OCI-LY7 (cell line): ENCODE measurements around the gene GPR3. TPM values are rescaled to one million over a fixed set of nuclear protein-coding genes. Genes with fewer than 3 reads are reported as not detected.

Experiments
- BruUV-seq: library from RNA; stranded (reverse); fragments of 400-500 nt; replicated peaks from 2 replicates; lab custom pipeline; 2021; lab: Mats Ljungman, UMichigan
- CTCF ChIA-PET: fragments of 300-600 bp; sonication (Branson Sonifier 250); formaldehyde crosslinking; loops from one replicate; lab custom pipeline; 2022; ENCODE audit warnings: antibody characterized with exemption; ENCODE audit not compliant: unreplicated experiment; lab: Charles Lee
- POLR2A ChIA-PET: fragments of 300-600 bp; sonication (Branson Sonifier 250); formaldehyde crosslinking; loops from one replicate; lab custom pipeline; 2022; ENCODE audit warnings: antibody characterized with exemption; lab: Charles Lee
- DNase-seq: peaks from one replicate; pipeline ENCODE4 v3.0.0-alpha.2; 2015; ENCODE audit warnings: low spot score
- H2AFZ ChIP-seq: fragments of 200-600 bp; sonication (generic), shearing (Covaris generic); 2 replicates; pipeline ENCODE4 v1.6.1; 2014; ENCODE audit warnings: mild to moderate bottlenecking, antibody characterized with exemption, low read length, moderate library complexity
- H3K27ac ChIP-seq: fragments of 200-600 bp; sonication (generic); 2 replicates; pipeline ENCODE4 v1.5.1; 2014; ENCODE audit warnings: mixed run types, low read depth, mild to moderate bottlenecking, moderate library complexity, low read length, inconsistent platforms; ENCODE audit not compliant: poor library complexity, severe bottlenecking
- H3K36me3 ChIP-seq: fragments of 200-600 bp; sonication (generic); 2 replicates; pipeline ENCODE4 v1.6.1; 2014; ENCODE audit warnings: mild to moderate bottlenecking, antibody characterized with exemption, low read length, moderate library complexity, mixed read lengths; ENCODE audit not compliant: insufficient read depth
- H3K4me1 ChIP-seq: fragments of 200-600 bp; sonication (generic); 2 replicates; pipeline ENCODE4 v1.5.1; 2014; ENCODE audit warnings: mild to moderate bottlenecking, low read length; ENCODE audit not compliant: insufficient read depth, poor library complexity, severe bottlenecking
- H3K4me2 ChIP-seq: fragments of 200-600 bp; sonication (generic); 2 replicates; pipeline ENCODE4 v1.6.1; 2014; ENCODE audit warnings: mild to moderate bottlenecking, low read length
- H3K4me3 ChIP-seq: fragments of 200-600 bp; sonication (generic); 2 replicates; pipeline ENCODE4 v1.5.1; 2014; ENCODE audit warnings: mild to moderate bottlenecking, low read depth, low read length; ENCODE audit not compliant: poor library complexity, severe bottlenecking
- H3K79me2 ChIP-seq: fragments of 200-600 bp; sonication (generic); 2 replicates; pipeline ENCODE4 v1.6.1; 2016; ENCODE audit warnings: low read depth, mild to moderate bottlenecking, low read length, moderate library complexity, mixed read lengths; ENCODE audit not compliant: insufficient read depth
- H3K9me2 ChIP-seq: fragments of 200-600 bp; sonication (generic); 2 replicates; pipeline ENCODE4 v1.6.1; 2016; ENCODE audit warnings: mild to moderate bottlenecking, low read length, mixed read lengths; ENCODE audit not compliant: insufficient read depth
- H3K9me3 ChIP-seq: fragments of 200-600 bp; sonication (generic); 2 replicates; pipeline ENCODE4 v1.6.1; 2014; ENCODE audit warnings: mild to moderate bottlenecking, mixed run types, low read length, mixed read lengths
- H4K20me1 ChIP-seq: fragments of 200-600 bp; sonication (generic); 2 replicates; pipeline ENCODE4 v1.6.1; 2014; ENCODE audit warnings: mild to moderate bottlenecking, antibody characterized with exemption, low read length, moderate library complexity, mixed read lengths; ENCODE audit not compliant: insufficient read depth
- EZH2phosphoT487 ChIP-seq: fragments of 200-600 bp; sonication (generic); IDR thresholded peaks from 2 replicates; pipeline ENCODE4 v1.6.1; 2018; ENCODE audit warnings: low read depth, borderline replicate concordance, mild to moderate bottlenecking, mixed run types, antibody characterized with exemption, low read length, moderate library complexity, mixed read lengths
- intact Hi-C: fragments of 100-400 bp; cut with micrococcal nuclease; formaldehyde crosslinking; loops from one replicate; pipeline ENCODE4 v1.10.0; 2022; ENCODE audit not compliant: unreplicated experiment
- total RNA-seq, 2 experiments: library from RNA; depleted of rRNA in 1 of 2; stranded (reverse); fragments of >200 nt in 1 of 2; shearing (Covaris generic) in 1 of 2; gene quantifications; 2 replicates each; pipeline ENCODE4 v1.2.3, GENCODE V29; 2014 to 2022
- TF ChIP-seq, protein P1 (sequence below): fragments of 200-600 bp; sonication (generic); conservative IDR thresholded peaks from 2 replicates; pipeline ENCODE4 v1.5.1; 2014; ENCODE audit warnings: mild to moderate bottlenecking, antibody characterized with exemption, low read length, moderate library complexity, mixed read lengths

Gene GPR3
- total RNA-seq, 2 experiments from 2014 or later = 0.25 to 0.32 TPM

DNA sequence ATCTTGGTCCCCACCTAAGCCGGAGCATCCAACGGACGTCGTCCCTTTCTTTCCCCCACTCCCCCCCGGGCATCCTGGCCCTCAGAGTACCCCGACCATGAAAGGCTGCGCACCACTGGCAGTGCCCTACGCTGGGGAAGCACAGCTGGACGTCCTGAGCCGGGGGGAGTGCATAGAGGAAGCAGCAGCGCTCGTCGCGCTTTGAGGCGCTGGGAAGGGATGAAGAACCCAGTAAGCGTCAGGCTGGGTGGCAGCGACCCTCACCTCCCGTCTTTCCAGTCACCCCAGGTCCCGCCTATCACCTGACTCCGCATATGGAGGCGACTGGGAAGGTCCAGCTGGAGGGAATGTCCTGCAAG, 31.4 kb upstream of the GPR3 start:
- Histone ChIP-seq H3K9me3 (no peaks in the 10 kb centered on the region), H3K36me3 (no peaks in the 10 kb centered on the region), H3K4me3 (no peak overlapping the region), H4K20me1 (no peaks in the 10 kb centered on the region), H3K79me2 (no peaks in the 10 kb centered on the region), H3K4me1 (peaks cover 35% of the 10 kb centered on the region), H2AFZ (no peak overlapping the region), H3K27ac (no peak overlapping the region), H3K9me2 (no peaks in the 10 kb centered on the region), H3K4me2 (peak overlapping the region; percentile 49; the same call in 1 of the 2 replicates)
- TF ChIP-seq EZH2phosphoT487 = no peak
- TF ChIP-seq, protein P1, sequence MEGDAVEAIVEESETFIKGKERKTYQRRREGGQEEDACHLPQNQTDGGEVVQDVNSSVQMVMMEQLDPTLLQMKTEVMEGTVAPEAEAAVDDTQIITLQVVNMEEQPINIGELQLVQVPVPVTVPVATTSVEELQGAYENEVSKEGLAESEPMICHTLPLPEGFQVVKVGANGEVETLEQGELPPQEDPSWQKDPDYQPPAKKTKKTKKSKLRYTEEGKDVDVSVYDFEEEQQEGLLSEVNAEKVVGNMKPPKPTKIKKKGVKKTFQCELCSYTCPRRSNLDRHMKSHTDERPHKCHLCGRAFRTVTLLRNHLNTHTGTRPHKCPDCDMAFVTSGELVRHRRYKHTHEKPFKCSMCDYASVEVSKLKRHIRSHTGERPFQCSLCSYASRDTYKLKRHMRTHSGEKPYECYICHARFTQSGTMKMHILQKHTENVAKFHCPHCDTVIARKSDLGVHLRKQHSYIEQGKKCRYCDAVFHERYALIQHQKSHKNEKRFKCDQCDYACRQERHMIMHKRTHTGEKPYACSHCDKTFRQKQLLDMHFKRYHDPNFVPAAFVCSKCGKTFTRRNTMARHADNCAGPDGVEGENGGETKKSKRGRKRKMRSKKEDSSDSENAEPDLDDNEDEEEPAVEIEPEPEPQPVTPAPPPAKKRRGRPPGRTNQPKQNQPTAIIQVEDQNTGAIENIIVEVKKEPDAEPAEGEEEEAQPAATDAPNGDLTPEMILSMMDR = no peak
- POLR2A ChIA-PET = no interaction called here
- no peak for DNase-seq
- CTCF ChIA-PET = interaction anchor here (0.5 kb wide), 1 partner anchor 102 kb away, joined by 5 read pairs; no protein-coding TSS in a partner anchor
- BruUV-seq = no TSS peak
- intact Hi-C loops = no loop called here

DNA sequence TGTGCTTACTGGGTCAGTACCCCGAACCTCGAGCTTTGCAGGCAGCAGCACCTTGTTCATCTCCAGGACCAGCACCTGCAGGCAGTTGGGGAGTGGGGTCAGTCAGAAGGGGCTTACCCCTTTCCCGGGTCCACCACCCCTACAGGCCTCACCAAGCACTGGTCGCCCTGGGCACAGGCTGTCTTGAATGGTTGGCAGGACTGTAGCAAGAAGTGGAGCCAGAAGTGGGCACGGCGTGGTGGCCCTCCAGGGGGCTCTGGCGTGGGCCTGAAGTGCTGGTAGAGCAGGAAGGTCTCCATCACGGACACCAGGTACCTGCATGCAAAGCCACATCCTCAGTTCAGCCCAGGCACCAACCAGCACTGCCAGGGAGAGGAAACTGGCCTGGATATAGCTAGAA, 30.9 kb upstream of the GPR3 start:
- no peak overlapping the region for H2AFZ ChIP-seq
- no peaks in the 10 kb centered on the region for H3K79me2 ChIP-seq
- TF ChIP-seq, protein P1 = no peak
- TF ChIP-seq EZH2phosphoT487 = no peak
- H3K9me3 ChIP-seq = no peaks in the 10 kb centered on the region
- H3K27ac ChIP-seq = no peak overlapping the region
- DNase-seq = no peak
- H3K4me3 ChIP-seq = no peak overlapping the region
- intact Hi-C loops = no loop called here
- peaks cover 32% of the 10 kb centered on the region for H3K4me1 ChIP-seq
- ChIA-PET POLR2A (interaction anchor here (1.0 to 1.3 kb wide), 2 partner anchors 20 to 39 kb away, joined by 3 read pairs; partner anchors contain the start of gene SYTL1), CTCF (interaction anchor here (0.5 kb wide), 1 partner anchor 102 kb away, joined by 5 read pairs; no protein-coding TSS in a partner anchor)
- no peaks in the 10 kb centered on the region for H4K20me1 ChIP-seq
- H3K36me3 ChIP-seq = no peaks in the 10 kb centered on the region
- H3K9me2 ChIP-seq = no peaks in the 10 kb centered on the region
- no peak overlapping the region for H3K4me2 ChIP-seq
- BruUV-seq = no TSS peak
